GM18870 (cell line): ENCODE data around the gene CDK2AP2.
"Not testable (repeated sequence)": the region's sequence is repeated elsewhere in the genome, so short reads cannot be mapped to it uniquely, and the experiment has no call there.

Experiments
- ATAC-seq: cut with Tn5 transposase; IDR thresholded peaks from one replicate; pipeline ENCODE4 v1.9.1; 2021; ENCODE audit warnings: moderate library complexity; ENCODE audit not compliant: unreplicated experiment

CDK2AP2 gene, protein sequence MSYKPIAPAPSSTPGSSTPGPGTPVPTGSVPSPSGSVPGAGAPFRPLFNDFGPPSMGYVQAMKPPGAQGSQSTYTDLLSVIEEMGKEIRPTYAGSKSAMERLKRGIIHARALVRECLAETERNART

DNA sequence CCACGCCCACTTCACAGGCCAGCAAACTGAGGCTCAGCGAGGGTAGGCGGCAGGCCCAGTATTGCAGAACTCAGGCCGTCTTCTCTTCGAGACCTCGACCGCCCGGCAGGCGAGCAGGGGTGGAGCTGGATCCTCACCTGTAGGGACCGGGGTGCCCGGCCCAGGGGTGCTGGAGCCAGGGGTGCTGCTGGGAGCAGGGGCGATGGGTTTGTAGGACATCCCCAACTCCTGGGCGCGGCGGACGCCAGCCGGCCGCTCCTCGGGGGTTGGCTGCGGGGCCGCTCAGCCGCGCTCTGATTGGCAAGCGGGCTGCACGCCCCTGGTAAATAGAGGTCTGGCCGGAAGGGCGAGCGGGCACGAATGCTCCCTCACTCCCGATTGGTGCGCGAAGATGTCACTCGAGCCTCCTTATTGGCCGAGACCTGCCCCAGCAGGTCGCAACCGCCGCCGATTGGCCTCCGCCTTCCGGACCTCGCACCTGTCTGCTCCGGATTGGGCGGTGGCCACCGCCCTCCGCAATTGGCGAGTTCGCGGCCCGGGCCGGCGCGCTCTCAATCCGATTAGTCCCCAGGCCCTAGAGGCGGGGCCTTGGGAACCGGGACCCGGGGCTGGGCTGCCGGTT is at the start of gene CDK2AP2:
CDK2AP2 (minus strand) TSS at position 299 of the 622 bp plus-strand sequence; CDS start at position 219, 80 bp downstream.
- peak; percentile 71 for ATAC-seq

DNA sequence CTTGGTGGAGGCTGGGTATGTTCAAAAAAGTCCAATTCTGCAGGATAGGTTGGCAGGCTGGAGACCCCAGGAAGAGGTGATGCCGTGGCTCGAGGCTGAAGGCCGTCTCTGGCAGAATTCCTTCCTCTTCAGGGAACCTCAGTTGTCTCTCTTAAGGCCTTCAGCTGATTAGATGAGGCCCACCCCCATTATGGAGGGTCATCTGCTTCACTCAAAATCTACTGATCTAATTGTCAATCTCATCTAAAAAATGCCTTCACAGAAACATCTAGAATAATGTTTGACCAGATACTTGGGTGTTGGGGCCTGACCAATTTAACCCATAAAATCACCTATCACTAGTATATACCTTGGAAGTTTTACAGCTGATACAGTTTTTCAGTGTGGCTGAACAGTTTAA is 48.3 kb upstream of the CDK2AP2 start:
- no peak for ATAC-seq

DNA sequence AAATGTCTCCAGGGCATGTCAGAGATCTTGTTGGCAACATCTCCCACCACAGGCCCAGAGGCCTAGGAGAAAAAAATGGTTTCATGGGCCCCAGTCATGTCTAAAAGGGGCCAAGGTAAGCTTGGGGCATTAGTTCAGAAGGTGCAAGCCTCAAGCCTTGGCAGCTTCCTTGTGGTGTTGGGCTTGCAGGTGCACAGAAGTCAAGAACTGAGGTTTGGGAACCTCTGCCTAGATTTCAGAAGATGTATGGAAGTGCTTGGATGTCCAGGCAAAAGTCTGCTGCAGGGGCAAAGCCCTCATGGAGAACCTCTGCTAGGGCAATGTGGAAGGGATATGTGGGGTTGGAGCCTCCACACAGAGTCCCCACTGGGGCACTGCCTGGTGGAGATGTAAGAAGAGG is 43.7 kb upstream of the CDK2AP2 start:
- ATAC-seq = not testable (repeated sequence)

DNA sequence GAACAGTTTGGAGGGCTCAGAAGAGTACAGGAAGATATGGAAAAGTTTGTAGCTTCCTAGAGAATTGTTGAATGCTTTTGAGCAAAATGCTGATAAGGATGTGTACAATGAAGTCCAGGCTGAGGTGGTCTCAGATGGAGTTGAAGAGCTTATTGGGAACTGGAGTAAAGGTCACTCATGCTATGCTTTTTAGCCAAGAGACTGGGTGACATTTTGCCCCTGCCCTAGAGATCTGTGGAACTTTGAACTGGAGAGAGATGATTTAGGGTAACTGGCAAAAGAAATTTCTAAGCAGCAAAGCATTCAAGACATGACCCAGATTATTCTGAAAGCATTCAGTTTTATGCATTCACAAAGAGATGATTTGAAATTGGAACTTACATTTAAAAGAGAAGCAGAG is 43.2 kb upstream of the CDK2AP2 start:
- ATAC-seq = no peak

DNA sequence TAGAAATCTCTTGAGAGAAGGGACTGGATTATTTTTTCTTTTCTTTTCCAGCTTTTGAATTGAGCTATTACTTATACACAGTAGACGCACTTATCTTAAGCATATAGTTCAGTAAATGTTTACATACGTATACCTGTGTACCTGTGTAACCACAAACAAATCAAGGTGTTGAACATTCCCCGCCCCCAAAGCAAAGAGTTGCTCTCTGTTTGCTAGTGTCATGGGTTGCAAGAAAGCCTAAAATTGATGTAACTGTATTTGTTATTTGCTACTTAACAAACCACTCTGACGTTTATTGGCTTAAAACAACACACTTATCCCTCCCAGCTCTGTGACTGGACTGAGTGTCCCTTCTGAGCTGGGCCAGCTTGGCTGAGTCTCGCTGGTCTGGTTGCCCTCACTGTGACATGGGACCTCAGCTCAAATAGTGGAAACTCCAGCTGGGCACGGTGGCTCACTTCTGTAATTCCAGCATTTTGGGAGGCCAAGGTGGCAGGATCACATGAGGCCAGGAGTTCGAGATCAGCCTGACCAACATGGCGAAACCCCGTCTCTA is 40.7 kb upstream of the CDK2AP2 start:
- ATAC-seq = no peak

DNA sequence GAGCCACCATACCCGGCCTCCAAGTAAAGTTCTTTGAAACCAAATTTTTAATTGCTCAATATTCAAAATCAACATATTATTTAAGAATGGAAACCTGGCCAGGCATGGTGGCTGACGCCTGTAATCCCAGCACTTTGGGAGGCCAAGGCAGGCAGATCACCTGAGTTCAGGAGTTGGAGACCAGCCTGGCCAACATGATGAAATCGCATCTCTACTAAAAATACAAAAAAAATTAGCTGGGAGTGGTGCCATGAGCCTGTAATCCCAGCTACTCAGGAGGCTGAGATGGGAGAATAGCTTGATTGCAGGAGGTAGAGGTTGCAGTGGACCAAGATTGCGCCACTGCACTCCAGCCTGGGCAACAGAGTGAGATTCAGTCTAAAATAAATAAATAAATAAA is 40.1 kb upstream of the CDK2AP2 start:
- ATAC-seq = not testable (repeated sequence)

DNA sequence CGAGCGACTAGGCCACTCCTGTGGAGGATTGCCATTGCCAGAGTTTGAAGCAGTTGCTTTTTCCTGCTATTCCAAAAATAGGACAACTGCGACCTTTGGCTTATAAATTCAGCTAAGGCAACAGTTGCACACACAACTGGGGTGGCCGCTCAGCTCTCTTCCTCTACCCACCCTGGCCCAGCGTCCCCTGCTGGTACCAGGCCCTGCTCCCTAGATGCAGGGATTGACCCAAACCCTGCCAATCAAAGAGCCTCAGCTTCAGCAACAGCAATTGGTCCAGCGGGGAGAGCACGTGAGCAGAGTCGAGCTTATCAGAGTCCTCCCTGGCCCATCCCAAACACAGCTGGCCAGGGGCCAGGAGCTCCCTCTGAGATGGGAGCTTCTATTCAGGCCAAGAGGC is 37.3 kb upstream of the CDK2AP2 start:
- ATAC-seq = no peak

DNA sequence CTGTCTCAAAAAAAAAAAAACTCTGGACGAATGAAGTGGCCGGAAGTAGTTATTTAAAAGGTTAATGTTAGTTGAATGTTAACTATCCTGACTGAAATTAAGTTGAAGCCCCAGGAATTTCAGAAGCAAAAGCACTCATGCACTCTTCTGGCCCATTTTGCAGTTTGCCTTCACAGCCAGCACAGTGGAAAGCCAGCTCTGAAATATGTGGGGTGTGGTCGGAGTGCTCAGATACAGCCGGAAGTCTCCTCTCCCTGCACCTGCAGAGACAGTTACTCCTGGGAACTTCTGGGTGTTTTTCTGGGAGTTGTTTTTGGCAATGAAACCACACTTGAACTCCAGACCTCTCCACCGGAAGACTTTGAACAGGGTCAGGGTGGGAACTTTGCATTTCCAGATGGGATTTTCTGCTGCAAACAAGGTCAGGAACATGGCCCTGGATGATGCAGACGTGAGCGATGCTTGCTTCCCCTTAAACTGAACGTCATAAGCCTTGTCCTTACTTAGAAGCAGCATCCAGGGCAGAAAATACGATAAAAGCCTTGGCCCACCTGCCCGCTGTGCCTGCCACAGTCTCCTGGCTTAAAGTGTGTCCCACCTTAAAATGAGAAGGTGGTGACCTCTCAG is 36.8 kb upstream of the CDK2AP2 start:
- ATAC-seq = no peak

DNA sequence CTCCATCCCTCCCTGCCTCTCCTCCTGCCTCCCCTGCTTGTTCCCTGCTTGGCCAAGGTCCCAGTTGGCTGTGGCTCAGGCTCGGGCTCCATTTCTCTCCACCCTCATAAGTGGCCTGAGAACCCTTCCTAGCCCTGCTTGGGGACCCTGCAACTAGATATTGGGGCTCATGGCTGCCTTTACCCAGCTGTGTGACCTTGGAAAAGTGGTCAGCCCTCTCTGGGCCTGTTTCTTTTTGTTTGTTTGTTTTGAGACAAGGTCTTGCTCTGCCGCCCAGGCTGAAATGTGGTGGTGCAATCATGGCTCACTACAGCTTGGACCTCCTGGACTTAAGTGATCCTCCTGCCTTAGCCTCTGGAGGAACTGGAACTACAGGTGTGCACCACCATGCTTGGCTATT is 35.6 kb upstream of the CDK2AP2 start:
- ATAC-seq = no peak

DNA sequence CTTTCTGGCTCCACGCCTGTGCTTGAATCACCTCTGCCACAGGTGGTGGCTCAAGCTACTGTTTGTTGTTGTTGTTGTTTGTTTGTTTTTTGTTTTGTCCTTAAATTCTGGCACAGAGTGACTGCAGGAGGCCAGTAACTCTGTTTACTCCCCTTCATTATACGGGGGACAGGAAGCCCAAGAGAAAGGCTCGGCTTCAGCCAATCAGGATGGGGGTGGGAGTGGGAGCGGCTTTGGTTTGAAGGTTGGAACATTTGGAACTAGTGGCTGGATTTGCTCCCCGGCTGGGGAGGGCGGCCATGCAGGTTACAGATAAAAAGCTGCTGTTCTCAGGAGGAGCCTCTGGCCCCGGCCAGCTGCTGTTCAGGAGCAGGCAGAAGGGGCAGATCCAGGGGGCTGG is 35.0 kb upstream of the CDK2AP2 start:
- no peak for ATAC-seq

DNA sequence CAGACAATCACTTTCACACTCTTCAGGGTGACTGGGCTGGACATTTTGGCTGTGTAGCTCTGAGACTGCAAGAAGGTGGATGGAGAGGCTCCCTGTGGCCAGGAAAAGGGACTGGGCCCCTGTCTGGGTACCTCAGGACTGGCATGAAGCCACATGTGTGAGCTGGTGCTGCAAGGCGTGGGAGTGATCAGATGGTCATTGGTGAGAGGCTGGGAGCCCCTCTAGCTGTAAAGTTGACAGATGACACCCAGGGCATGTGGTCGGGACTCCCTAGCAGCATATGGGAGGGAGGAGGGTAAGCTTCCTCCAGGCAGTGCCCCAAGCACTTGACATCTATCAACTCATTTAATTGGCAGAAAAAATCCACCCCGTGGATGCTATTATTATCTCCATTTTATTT is 34.2 kb upstream of the CDK2AP2 start:
- no peak for ATAC-seq

DNA sequence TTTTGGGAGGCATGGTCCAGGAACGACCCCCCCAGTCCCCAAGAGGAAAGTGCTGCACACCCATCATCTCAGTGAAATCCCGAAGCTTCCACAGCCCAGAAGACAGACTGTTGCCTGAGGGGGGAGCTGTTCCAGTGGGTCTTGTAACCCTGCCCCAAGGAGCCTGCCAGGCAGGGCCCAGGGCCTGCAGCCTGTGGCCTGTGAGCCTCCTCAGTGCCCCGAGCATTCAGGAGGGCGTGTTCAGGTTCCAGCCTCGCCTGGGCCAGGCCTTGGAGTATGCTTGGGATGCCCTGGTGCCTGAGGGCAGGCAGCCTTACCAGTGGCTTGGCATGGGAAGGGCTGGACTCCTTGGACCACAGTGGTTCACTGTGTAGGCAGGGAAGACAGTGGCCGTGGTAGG is 33.2 kb upstream of the CDK2AP2 start:
- ATAC-seq = no peak

DNA sequence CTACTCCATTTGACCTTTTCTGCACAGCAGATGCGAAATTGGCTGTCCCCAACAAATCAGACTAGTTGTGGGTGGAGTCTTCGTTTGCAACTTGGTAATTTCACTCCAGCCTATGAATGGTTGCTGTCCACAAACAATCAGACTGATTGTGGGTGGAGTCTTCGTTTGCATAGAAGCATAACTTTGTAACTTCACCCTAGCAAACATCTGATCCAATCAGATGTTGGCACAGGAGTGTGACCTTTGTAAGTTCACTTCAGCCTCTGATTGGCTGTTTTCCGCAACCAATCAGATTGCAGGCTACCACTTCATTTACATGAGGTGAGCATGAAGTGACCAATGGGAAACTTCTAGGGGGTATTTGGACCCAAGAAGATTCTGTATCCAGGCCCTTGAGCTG is 31.6 kb upstream of the CDK2AP2 start:
- no peak for ATAC-seq

DNA sequence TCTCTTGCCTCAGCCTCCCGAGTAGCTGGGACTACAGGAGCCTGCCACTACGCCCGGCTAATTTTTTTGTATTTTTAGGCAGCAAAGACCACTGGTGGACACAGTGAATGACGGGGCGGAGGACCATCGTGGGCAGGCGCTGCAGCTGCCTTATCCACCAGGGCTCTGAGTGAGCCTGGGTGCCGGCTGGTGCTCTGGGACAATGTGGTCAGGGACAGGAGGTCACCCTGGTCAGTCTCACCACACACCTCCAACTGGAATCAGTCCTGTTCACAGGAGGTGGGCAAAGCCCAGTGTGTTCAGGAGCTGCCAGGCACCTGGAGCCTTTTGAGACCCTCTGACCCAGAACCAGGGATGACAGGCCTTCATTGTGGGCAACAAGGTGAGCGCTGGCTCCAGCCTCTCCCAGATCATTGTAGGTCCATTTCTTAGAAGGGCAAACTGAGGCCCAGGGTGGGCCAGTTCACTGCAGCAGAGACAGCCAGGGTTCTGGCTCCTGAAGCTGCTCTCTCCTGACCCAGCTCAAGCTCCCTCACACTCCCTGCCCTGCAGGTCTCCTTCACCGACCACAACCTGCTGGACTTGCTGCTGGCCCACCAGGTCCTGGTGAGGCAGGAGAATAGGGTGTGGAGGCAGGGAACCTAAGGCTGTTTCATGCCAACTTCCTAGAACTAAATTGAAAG is 31.0 kb upstream of the CDK2AP2 start:
- ATAC-seq = no peak

DNA sequence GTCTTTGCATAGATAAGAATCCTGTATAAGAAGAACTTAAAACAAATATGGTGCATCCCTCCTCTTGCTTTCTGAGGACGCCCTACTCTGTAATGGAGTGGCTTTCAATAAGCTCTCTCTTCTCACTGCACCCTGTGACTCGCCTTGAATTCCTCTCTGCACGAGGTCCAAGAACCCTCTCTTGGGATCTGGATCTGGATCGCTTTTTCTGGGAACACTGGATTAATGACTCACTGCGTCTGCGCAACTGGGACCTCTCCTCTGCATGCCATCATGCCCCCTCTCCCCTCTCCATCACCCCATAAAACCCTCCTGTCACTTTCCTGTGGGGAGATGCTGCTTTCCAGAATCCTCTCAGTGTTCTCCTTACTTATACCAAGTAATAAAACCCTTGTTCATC is 30.3 kb upstream of the CDK2AP2 start:
- ATAC-seq = no peak

DNA sequence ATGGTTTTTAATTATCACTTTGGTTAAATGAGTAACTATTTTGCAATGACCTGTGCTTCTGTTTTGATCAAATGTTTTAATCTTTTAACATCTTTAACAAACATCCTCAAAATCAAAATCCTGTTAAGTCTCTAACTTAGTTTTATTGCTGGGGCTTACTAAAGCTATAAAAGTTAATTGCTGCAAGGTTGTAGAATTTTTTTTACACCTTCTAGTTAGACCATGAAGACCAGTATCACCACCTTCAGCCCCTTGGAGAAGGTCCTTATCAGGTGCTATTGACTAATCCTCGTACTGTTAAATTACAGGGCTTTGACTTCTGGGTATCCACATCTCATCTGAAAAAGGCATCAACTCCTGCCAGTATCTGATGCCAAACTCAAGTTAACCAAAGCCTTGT is 27.6 kb upstream of the CDK2AP2 start:
- no peak for ATAC-seq

DNA sequence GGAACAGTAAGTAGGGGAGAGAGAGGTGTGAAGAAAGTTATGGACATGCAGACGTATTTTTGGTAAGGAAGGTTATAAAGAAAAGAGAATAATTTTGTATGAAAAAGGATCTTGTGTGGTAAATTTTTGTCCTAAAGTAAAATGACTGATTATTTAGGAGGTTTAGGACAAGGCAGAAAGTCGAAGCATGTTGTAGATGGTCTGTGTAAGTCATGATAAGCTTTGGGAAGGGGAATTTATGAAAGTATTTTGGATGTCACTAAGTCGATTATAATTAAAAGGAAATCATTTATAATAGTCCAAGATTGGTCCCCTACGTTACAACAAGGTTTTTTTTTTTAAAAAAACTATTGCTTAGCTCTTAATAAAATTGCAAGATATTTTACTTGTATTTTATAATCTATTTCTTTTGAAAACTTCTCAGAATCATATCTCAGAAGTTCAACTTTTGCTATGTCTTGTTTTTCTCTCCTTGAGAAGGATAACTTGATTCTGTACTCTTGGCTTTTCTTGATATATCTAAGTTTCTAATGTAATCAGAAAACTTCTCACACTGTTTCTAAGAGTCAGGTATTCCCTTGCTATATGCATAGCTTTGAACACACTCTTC is 26.2 kb upstream of the CDK2AP2 start:
- ATAC-seq = no peak

DNA sequence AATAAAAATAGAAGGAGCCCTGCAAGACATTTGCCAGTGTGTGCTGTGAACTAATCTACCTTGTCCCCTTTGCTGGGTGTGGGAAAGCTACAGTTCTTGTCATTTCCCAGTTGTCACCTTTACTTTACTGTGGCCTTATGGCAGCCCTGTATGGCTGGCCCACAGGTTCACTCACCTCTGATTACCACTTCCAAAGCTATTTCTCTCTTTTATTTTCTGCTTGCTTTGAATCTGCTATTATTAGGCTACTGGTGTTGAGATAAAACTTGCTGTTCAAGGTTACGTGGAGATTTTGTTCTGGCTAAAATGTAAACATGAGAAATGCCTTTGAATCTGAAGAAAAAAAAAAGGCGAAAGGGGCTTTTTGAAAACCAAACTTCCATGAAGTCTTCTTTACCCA is 24.9 kb upstream of the CDK2AP2 start:
- no peak for ATAC-seq

DNA sequence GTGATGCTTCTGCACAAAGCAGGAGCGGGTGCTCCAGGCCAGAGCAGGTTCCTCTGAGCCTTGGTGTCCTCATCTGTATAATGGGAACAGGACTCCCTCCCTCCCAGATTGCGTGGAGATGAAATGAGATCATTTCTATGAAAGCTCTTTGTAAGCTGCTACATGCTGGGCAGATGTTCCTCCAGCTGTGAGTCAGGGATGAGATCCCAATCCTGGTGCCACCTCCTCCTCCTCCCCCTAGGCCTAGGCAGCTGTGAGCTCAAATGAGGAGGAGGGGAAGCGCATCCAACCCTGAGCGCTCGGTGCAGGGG is 22.3 kb upstream of the CDK2AP2 start:
- ATAC-seq = no peak

DNA sequence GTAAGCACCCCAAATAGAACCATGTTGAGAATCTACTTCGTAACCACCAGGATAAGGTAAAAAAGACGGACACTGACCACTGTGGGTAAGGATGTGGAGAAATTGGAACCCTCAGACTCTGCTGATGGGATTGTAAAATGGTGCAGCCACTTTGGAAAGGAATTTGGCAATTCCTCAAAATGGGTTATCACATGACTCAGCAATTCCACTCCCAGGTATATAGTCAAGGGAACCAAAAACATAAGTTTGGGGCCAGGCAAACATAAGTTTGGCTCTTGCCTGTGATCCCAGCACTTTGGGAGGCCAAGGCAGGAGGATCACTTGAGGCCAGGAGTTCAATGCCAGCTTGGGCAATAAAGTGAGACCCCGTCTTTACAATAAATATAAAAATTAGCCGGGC is 20.4 kb upstream of the CDK2AP2 start:
- ATAC-seq = no peak

DNA sequence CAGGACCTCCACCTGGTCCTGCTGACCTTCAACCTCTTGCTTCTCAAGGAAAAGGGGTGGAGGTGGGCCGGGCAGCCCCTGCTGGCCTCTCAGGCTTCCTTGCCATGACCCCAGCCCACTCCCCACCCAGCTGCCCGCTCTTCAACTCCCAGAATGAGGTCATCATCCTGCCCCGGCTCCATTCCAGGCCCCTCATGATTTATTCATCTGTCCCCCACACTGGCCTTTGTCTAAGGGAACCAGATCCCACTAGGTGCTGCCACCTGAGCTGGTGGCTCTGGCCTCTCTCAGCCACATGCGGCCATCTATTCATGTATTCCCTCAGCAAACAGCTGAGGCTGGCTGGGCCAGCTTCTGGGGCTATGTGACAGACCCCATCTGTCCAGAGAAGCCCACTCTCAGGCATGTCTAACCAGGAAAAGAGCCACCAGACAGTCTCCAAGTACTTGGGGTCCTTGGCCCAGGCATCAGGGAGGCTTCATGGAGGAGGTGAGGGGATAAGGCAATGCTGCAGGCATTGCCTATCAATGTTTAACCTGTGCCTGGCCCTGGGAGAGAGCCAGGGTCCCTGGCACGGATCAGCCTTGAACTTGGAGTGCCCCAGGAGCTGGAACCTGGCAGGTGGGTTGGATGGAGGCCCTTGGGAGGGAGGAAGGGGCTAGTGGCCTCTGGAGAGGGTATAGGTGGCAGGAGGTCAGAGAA is 17.5 kb upstream of the CDK2AP2 start:
- no peak for ATAC-seq
